Glutamatergic neuron (in vitro differentiated cells): Measurements from ENCODE around the gene JARID2. TPM values are rescaled to one million over a fixed set of nuclear protein-coding genes. Genes with fewer than 3 reads are reported as not detected.

Experiments
- DNase-seq: peaks from one replicate; pipeline ENCODE4 v3.0.0; 2022
- H3K27ac Mint-ChIP-seq: one replicate; pipeline ENCODE4 v1.8.0; 2020; ENCODE audit warnings: mild to moderate bottlenecking, mixed read lengths, inconsistent platforms; ENCODE audit not compliant: unreplicated experiment
- H3K27me3 Mint-ChIP-seq: one replicate; pipeline ENCODE4 v1.8.0; 2020; ENCODE audit warnings: mild to moderate bottlenecking, moderate library complexity, mixed read lengths, inconsistent platforms; ENCODE audit not compliant: unreplicated experiment
- H3K36me3 Mint-ChIP-seq: one replicate; pipeline ENCODE4 v1.8.0; 2020; ENCODE audit warnings: mild to moderate bottlenecking, mixed read lengths, inconsistent platforms; ENCODE audit not compliant: unreplicated experiment
- H3K4me1 Mint-ChIP-seq: one replicate; pipeline ENCODE4 v1.8.0; 2020; ENCODE audit warnings: mild to moderate bottlenecking, low read depth, mixed read lengths, inconsistent platforms; ENCODE audit not compliant: unreplicated experiment
- H3K4me3 Mint-ChIP-seq: one replicate; pipeline ENCODE4 v1.8.0; 2020; ENCODE audit warnings: mild to moderate bottlenecking, mixed read lengths, inconsistent platforms; ENCODE audit not compliant: unreplicated experiment
- H3K9me3 Mint-ChIP-seq: one replicate; pipeline ENCODE4 v1.8.0; 2020; ENCODE audit warnings: mild to moderate bottlenecking, moderate library complexity, mixed read lengths, inconsistent platforms; ENCODE audit not compliant: unreplicated experiment
- total RNA-seq: library from RNA; stranded (reverse); fragmentation: NEBNext Ultra II Directional; extraction: Animal tissue kit (Norgen Biotek cat#: 25700); gene quantifications from one replicate; pipeline ENCODE4 v1.2.1, GENCODE V29; 2021; ENCODE audit not compliant: unreplicated experiment
- TF ChIP-seq, protein P1 (sequence below): fragments of 200-600 bp; sonication (generic); IDR thresholded peaks from one replicate; pipeline ENCODE4 v1.5.0; 2021; ENCODE audit not compliant: partially characterized antibody, unreplicated experiment

Gene JARID2
- total RNA-seq, 1 donor from 2014 or later: 83.8 TPM

- TF ChIP-seq, protein P1, sequence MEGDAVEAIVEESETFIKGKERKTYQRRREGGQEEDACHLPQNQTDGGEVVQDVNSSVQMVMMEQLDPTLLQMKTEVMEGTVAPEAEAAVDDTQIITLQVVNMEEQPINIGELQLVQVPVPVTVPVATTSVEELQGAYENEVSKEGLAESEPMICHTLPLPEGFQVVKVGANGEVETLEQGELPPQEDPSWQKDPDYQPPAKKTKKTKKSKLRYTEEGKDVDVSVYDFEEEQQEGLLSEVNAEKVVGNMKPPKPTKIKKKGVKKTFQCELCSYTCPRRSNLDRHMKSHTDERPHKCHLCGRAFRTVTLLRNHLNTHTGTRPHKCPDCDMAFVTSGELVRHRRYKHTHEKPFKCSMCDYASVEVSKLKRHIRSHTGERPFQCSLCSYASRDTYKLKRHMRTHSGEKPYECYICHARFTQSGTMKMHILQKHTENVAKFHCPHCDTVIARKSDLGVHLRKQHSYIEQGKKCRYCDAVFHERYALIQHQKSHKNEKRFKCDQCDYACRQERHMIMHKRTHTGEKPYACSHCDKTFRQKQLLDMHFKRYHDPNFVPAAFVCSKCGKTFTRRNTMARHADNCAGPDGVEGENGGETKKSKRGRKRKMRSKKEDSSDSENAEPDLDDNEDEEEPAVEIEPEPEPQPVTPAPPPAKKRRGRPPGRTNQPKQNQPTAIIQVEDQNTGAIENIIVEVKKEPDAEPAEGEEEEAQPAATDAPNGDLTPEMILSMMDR: no peak
- H3K27me3 Mint-ChIP-seq: peaks cover 22% of the 10 kb centered on the region
- peaks cover 29% of the 10 kb centered on the region for H3K4me1 Mint-ChIP-seq
- H3K9me3 Mint-ChIP-seq: peaks cover 17% of the 10 kb centered on the region
- H3K36me3 Mint-ChIP-seq: peaks cover 20% of the 10 kb centered on the region
- H3K27ac Mint-ChIP-seq: no peak overlapping the region
- H3K4me3 Mint-ChIP-seq: no peak overlapping the region
- no peak for DNase-seq
Measured at GRCh38 chr6:15419493-15419892, 173.6 kb downstream of the JARID2 start.

- H3K4me3 Mint-ChIP-seq: peak overlapping the region; percentile 16
- peak overlapping the region; percentile 83 for H3K27ac Mint-ChIP-seq
- H3K36me3 Mint-ChIP-seq: peaks cover 20% of the 10 kb centered on the region
- TF ChIP-seq, protein P1: no peak
- peaks cover 40% of the 10 kb centered on the region for H3K4me1 Mint-ChIP-seq
- H3K27me3 Mint-ChIP-seq: peaks cover 20% of the 10 kb centered on the region
- DNase-seq: no peak
- H3K9me3 Mint-ChIP-seq: peaks cover 19% of the 10 kb centered on the region
Measured at GRCh38 chr6:15420959-15421438, 175.1 kb downstream of the JARID2 start.

- peaks cover 49% of the 10 kb centered on the region for H3K4me1 Mint-ChIP-seq
- TF ChIP-seq, protein P1: no peak
- H3K9me3 Mint-ChIP-seq: peaks cover 15% of the 10 kb centered on the region
- H3K4me3 Mint-ChIP-seq: peak overlapping the region; percentile 4
- DNase-seq: no peak
- peak overlapping the region; percentile 15 for H3K27ac Mint-ChIP-seq
- H3K36me3 Mint-ChIP-seq: peaks cover 13% of the 10 kb centered on the region
- peaks cover 15% of the 10 kb centered on the region for H3K27me3 Mint-ChIP-seq
Measured at GRCh38 chr6:15421945-15422733, 176.3 kb downstream of the JARID2 start.

DNA sequence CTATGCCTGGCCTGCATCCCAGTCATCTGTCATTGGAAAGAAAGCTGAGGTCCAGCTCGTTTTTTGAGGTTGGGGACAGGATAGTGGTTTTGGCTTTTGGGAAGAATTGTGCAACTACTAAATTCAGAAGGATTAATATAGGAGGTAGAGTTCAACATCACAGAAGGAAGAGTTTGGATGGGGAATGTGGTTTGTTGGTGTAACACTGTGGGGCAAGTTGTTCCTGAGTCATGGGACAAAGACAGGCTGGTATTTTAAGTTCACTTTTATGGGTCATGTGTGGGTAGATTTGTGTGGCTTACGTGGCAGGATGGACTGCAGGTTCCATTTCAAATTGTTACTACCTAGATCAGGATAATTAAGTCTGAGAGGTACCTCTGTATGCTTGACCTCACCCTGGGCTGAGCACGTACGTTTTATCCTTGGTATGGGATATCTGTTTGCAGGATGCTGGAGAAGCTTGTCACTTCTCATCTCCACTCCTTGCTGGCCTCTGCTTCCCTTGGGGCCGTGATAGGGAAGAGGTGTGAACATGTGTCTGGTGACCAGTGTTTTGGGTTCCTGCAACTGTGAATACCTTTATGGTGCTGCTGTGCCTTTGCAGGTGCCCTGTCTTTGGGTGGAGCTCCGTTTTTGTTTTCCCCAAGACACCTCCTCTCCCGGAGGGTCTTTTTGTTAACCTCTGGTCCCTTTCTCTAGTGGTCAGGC lies 177.6 kb downstream of the JARID2 start:
- peaks cover 57% of the 10 kb centered on the region for H3K4me1 Mint-ChIP-seq

More for the DNA sequence above, 177.6 kb downstream of the JARID2 start:
- Mint-ChIP-seq H3K36me3 (peaks cover 10% of the 10 kb centered on the region), H3K9me3 (peaks cover 12% of the 10 kb centered on the region), H3K4me3 (no peak overlapping the region), H3K27ac (no peak overlapping the region), H3K27me3 (peaks cover 15% of the 10 kb centered on the region)
- DNase-seq: no peak
- TF ChIP-seq, protein P1: no peak
